ENCODE data around the gene CEP295NL.
"Not testable (repeated sequence)": the region's sequence is repeated elsewhere in the genome, so short reads cannot be mapped to it uniquely, and the experiment has no call there.

The CEP295NL gene, protein sequence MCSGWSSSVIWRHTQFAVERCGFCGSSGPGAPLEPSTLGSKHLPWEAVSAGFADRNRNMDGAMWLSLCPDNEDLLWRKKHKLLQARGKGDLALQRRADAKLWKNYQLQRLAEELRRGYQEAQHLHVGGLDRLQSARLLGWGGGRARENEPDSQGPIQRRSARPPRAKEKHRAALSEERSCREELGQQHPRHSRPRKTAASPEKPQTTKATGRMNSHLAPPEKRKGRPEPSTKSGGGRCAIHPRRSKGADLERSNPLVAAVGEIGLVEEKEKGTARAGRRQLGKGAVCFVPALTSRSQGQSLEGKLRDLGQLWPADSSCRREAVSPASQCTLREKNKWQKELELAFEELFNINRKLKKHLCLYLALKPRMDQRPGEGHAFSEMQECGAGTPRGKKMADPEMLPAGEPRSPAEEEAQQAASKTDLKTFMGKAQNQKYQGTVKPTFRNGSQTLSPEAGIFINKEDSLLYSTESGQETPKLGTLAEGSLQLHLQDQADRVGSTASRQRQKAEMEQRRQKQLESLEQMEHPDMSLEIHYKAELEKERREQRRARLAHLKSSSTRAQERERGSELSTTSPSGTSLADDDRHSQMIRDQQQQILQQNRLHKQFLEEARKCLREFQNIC

DNA sequence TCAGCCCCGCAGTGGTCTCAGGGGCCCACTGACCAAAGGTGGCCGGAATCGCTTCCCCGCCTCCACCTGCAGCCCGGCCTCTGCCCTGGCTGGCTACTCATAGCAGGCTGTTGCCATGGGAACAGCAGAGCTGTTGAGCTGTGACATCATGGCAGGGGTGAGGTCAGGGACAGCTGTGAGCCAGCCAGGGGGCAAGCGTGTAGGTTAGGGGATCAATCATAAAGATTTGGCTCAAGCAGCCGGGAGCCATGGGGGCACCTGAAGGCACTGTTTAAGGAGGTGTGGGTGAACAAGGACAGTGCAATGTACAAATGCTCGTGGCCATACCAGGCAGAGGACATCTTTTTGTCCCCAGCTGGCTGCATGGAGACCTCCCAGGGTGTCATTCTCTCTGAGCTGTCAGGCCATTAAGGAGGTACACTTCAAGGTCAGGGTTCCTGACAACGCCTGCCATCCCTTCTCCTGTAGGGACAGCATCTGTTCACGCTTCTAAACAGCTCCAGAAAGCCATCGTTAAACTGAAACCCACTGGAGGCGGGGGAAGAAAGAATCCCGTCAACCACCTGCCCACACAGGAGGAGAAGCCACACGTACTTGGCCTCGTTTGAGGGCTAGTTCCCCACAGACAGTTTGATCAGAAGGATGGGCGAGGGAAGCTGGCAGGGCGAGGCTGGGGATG lies at the start of gene CEP295NL:
Gene CEP295NL, minus strand, starts transcription at position 101 of the 679 bp plus-strand sequence. CDS start 1,373 bp downstream, outside the sequence.
- DNase-seq (ENCODE audit: low spot score) = no peak

DNA sequence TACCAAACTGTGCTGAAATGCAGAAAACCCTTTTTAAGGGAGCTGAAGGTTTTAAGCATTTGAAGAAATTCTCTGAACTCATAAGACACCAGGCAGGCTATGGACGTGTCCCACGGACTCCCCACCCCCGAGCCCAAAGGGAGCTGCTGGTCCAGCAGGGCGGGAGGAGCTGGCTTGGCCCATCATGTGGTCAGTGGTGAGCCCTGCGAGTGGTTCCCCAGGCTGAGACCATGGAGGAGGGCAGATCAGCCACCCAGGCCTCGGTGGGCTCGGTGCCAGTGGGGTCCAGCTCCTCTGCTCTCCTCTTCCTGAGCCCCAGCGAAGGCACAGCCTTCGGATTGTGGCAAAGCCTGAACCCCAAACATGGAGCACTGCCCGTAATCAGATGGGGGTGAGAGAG lies 49.7 kb upstream of the CEP295NL start:
- no peak for DNase-seq (ENCODE audit: low spot score)

DNA sequence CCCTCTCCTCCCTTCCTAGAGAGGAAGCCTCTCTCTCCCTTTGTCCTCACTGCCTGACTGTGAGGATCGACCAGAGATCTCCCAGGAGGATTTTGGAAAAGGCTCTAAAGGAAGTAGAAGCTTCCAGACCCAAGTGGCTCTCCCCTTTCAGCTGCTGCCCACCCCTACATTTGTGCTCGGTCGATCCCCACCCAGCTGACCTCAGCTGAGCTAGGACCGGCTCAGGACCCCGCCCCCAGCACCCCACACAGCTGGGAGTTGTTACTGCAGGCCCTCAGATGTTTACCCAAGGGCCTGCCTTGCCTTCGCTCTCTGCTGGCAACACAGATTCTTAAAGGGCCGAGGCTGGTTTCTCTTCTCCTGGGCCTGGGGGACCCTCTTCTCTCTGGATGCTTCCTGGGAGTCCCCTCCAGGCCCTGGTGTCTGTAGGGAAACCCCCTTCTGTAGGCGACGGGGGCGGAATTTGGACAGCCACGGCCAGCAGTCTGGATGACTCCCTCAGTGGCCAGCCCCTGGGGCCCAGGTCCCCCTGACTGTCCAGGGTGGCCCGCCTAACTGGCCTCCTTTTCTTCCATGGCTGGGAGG lies 49.1 kb upstream of the CEP295NL start:
- DNase-seq (ENCODE audit: low spot score) = no peak

DNA sequence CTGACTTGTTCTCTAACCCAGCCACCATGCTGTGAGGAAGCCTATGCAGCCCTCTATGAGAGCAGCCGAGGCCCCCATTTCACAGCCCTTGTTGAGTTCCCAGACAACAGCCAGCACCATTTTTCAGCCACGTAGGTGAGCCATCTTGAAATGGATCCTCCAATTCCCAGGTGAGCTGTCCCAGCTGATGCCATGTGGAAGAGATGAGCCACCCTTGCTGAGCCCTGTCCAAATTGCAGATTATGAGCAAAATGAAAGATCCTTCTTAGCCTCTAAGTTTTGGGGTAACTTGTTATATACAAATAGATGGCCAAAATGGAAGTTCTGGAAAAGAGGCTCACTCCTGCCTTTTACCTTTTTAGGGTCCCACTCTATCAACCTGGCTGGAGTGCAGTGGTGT lies 47.9 kb upstream of the CEP295NL start:
- no peak for DNase-seq (ENCODE audit: low spot score)

DNA sequence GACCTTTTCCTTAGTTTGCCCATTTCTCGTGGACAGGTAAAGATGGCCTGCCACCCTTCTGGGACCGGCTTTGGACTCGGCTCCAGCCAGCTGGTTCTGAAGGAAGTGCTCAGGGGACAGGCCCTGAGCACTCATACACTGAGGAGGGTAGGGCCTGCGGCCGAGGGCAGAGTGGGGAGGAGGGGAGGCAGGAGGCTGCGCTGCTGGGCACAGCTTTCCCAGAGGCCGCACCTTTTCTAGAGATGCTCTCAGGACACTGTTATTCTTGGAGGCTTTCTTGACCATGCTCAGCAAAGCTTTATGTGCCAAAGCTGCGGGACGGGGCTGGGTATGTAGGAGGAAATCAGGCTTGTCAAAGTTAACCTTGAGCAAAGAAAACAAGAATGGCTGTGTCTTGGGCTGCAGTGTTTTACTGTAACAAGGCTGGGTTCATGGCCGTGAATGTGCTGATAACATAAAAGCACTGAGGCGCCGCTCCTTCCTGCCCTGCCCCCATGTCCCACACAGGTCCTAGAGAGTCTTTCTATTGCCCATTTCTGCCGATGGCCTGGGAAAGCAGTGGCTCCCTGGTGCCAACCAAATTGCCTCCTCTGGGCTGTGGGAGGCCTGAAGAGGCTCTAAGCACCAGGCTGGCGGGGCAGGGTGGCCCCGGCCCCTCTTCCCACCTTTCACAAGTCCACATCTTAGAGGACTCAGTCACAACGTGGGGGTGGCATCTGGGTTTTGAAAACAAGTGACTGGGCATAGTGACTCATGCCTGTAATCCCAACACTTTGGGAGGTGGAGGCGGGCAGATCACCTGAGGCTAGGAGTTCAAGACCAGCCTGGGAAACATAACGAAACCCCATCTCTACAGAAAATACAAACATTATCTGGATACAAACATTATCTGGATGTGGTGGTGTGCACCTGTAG lies 44.5 kb upstream of the CEP295NL start:
- DNase-seq (ENCODE audit: low spot score) = no peak

DNA sequence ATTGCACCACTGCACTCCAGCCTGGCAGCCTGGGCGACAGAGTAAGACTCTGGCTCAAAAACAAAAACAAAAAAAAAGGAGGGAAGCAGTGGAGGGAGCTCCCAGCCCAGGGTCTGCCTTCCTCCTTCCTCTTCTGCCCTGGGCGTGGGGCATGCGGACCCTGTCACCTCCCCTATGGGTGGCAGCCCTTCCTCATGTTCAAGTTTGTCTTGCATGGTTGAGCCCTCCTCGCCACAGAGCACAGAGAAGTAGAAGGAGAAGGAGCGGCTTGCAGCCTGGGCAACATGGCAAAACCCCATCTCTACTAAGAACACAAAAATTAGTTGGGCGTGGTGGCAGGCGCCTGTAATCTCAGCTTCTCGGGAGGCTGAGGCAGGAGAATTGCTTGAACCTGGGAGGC lies 43.6 kb upstream of the CEP295NL start:
- DNase-seq (ENCODE audit: low spot score) = no peak

DNA sequence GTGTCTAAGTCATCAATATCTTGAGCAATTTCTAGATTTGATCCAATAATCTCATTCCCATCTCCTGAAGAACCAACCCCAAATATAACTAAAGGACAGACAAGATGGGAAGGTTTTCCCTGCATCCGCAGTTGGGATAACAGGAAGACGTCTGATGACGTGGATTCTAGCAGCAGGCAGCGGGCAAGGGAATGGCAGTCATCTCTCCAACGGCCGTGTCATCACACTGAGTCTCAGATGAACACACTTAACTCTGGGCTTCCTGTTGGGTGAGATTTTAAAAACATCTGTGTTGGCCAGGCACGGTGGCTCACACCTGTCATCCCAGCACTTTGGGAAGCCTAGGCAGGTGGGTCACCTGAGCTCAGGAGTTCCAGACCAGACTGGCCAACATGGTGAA lies 43.1 kb upstream of the CEP295NL start:
- no peak for DNase-seq (ENCODE audit: low spot score)

DNA sequence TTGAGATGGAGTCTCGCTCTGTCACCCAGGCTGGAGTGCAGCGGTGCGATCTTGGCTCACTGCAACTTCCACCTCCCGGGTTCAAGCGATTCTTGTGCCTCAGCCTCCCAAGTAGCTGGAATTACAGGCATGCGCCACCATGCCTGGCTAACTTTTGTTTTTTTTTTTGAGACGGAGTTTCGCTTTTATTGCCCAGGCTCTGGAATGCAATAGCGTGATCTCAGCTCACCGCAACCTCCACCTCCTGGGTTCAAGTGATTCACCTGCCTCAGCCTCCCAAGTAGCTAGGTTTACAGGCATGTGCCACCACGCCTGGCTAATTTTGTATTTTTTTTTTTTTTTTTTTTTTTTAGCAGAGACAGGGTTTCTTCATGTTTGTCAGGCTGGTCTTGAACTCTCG lies 42.5 kb upstream of the CEP295NL start:
- DNase-seq (ENCODE audit: low spot score) = not testable (repeated sequence)

DNA sequence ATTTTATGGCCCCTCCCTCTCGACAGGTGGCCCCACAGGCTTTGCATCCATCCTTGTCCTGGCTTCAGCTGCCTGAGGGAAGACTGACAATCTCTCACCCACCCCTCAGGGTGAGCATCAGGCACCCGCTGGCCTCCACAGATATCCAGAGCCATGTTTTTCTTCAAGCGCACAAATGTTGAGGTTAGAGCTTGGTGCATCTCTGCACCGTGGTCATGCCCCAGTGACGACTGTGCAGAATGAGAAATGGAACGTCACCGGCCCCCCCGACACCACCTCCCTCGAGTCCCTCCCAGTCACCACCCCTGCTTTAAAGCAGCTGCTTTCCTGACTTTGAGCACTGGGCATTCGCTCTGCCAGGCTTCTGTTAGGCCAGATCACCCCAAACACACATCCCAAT lies 42.0 kb upstream of the CEP295NL start:
- DNase-seq (ENCODE audit: low spot score) = no peak

DNA sequence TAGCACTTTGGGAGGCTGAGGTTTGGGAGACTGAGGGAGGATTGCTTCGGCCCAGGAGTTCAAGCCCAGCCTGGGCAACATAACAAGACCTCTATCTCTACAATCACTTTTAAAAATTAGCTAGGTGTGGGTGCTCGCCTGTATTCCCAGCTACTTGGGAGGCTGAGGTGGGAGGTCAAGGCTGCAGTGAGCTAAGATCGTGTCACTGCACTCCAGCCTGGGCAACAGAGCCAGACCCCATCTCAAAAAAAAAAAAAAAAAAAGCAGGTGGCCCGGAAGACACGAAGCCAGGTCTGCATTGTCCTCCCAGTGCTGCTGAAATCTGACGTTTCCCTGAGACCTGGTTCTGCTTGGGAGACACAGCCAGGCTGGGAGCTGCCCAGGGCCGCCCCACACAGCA lies 41.0 kb upstream of the CEP295NL start:
- DNase-seq (ENCODE audit: low spot score) = no peak

DNA sequence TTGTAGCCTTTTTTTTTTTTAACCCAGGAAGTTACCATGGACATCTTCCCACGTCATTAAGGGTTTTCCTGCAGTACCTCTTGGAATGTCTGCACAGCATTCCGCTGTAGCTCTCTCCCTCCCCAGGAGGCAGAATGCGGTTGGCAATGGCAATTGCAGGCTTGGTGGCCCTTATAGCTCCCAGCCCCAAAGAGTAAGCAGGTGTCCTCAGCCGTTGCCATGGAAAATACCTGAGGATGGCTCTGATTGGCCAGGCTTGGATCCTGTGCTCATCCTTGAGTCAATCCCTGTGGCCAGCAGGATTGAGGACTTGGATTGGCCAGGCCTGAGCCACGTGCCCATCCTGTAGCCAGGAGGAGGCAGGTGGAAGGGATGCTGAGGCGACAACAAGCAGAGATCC lies 37.7 kb upstream of the CEP295NL start:
- DNase-seq (ENCODE audit: low spot score) = no peak

DNA sequence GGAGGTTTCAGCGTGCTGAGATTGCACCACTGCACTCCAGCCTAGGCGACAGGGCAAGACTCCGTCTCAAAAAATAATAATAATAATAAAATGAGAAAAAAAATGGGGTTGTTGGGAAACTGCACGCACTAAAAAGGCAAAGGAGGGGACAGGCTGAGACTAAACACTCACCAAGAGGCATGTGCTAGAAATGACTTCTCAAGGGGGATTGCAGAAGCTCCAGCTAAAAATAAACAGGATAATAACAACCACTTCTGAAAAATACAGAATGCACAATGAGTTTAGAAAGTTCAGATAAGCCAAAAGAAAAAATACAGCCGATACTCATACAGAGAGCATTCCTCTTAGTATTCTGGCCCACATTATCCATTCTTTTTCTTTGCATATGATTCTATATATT lies 37.3 kb upstream of the CEP295NL start:
- DNase-seq (ENCODE audit: low spot score) = no peak

DNA sequence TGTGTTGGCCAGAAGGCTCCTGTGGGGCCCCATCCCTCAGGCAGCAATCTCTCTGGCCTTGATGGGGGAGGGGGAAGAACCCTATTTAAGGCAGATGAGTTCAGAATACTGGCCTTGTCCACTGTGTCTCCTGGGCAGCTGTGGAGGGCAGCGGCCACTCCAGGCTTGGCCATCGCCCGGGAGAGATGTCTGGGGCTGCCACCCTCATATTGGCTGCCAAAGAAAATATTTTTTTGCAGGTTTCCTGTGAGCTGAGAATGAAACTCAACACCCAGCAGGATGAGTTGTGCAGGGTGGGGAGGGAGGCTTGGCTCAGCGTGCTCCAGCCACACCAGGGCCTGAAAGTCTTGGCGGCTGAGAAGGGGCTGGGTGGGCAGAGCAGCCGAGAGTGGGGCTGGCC lies 36.6 kb upstream of the CEP295NL start:
- no peak for DNase-seq (ENCODE audit: low spot score)

DNA sequence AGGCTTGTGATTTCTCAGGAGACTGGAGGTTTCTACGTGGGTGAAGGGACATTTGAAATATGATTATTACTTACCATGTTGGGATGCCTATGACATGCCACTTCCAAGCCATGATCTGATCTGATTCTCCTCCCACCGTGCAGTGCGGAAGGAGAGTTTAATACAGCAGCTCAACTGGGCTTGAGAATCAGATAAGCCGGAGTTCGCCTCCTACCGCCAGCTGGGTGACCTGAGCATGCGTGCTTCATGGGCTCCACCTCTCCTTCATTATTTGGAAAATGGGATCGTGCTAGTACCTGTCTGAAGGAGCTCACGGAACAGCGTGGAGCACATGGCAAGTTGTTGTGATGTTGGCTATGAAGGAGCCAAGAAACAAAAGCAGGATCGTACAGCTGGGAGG lies 34.6 kb upstream of the CEP295NL start:
- no peak for DNase-seq (ENCODE audit: low spot score)

DNA sequence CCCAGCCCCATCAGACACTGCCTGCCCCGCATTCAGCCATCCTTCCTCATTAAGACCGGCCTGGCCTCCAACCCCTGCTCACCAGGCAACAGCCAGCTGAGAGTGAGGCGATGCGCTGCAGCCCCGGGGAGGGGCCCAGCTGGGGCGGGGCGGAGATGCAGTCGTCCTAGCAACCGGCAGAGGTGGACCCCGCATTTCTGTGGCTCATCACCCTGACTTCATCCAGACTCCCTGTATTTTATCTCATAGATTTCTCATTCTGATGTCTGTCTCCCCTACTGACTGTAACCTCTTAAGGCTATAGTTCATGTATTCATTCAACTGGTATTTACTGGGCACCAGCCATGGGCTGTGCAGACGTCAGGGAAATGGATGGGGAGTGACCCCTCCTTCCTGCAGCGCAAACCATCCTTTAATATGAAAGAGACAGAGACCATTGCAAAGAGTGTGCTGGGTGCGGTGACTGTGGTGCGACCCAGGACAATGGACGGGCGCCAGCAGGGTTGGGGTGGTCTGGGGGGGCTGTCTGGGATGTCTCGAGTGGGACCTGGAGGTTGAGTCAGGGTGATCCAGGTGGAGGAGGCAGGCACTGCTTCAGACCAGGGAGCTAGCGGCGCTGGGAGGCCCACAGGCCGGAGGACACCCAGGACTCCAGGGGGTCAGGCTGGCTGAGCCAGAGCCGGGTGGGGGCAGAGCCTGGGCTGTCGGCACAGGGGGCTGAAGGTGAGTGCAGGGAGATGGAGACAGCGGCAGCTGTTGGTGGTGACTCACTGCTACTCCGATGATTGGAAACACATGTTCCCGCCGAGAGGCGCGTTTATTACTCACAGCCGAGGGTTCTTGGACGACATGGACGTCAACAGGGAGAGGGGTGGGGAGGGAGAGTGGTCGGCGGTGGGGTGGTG lies 32.7 kb upstream of the CEP295NL start:
- no peak for DNase-seq (ENCODE audit: low spot score)

DNA sequence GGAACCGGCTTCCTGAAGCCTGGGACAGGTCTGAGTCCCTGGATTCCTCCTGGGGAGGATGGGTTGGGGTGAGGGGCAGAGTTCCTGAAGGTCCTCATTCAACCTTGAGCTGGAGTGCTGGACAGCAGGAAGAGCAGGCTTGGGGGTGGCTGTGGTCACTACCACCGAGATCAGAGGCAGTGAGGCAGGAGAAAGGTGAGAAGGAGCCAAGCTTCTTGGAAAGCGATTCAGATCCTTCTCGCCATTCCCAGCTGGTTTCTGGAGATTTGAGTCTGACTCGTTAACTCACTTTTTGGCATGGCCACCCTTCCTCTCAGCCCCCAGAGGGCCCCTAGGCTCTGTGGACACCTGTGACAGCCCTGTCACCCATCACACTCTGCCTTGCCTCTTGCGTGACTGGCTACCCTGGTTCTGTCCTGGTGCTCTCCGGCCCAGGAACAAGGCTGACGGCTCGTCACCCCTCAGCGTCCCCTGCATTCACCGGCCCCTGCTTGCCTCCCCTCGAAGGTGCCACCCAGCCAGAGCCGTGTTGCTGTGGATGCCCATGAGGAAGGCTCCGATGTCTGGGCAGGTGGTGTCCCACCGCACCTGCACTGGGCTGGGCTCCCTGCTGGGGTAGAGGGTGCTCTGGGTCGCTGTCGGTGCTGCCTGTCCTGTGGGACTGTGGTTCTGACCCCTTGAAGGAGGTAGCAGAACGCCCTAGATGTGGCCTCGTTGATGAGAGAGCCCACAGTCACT lies 31.8 kb upstream of the CEP295NL start:
- DNase-seq (ENCODE audit: low spot score) = no peak

DNA sequence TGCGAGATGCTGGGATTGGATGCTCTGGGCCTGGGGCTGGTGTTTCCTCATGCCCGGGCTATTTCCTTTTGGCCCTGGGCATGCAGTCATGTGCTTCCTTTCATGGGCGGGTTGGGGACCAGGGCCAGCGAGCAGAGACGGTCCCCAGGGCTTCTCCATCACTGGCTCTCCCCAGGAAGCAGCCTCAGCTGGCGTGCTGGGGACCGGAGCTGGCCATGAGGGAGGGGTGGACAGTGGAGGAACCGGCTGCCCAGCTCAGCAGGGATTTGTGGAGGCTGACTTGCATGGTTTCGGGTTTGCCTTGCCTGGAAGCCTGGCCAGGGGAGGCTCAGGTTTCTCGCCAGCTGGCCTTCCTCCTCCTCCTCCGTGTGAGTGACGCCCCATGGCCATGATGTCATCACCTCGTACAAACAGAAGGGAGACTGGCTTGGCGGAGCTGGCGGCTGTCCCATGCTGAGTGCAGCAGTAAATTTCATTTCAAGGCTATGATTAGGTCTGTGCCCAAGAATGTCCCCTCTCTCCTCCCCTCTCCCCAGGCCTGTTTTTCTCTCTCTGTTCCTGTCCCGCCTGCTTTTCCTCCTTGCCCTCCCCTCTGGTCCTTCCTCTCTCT lies 31.1 kb upstream of the CEP295NL start:
- DNase-seq (ENCODE audit: low spot score) = no peak

DNA sequence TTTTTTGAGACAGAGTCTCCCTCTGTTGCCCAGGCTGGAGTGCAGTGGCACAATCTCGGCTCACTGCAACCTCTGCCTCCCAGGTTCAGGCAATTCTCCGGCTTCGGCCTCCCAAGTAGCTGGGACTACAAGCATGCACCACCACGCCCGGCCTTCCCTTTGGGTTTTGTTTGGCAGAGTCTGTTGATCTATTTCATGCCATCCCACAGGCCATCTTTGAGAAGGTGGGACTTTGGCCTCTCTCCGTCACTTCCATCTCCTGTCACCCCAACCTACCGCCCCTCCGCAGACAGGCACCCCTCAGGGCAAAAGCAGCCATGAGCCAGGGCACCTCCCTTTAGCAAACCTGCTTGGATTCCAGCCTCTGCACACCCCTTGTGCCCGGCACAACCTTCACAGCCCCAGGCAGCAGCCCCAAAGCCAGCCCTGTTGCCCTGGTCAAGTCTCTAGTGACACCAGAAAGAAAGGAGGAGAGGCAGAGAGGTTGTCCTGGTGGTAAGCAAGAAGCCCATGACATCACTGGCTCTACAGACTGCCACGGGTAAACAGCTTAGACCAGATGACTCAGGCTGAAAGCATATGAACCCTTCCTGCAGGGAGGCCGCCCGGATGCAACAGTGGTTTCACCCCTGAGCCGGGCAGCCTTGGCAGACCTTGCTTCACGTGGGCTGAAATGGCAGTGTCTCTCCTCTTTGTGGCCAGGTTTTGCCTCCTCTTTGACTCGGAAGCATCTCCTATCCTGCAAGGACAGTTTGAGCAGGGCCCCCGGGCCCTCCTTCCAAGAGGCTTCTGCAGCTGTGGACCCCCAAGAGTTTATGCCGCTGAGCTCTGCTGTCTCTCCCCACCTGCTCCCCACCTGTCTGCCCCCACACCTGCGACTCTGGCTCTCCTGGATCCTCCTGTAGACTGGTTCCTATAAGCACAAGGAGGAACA lies 30.3 kb upstream of the CEP295NL start:
- no peak for DNase-seq (ENCODE audit: low spot score)
